NCI-H2196 treated with DMSO at 0.1 percent for 48 hours (cell line): ENCODE measurements around the gene TXNRD2.

Experiments used
- DNase-seq: peaks from one replicate; lab custom pipeline; 2025; ENCODE audit not compliant: unreplicated experiment; lab: John Stamatoyannopoulos, UW

Gene TXNRD2

GRCh38 chr22:19866665-19867009, 75.0 kb downstream of the TXNRD2 start:
- no peak for DNase-seq

- DNase-seq: no peak
Observed at GRCh38 chr22:19865141-19865829, 76.3 kb downstream of the TXNRD2 start.

GRCh38 chr22:19864538-19865106, 77.0 kb downstream of the TXNRD2 start:
- no peak for DNase-seq

GRCh38 chr22:19863571-19863970, 78.0 kb downstream of the TXNRD2 start:
- no peak for DNase-seq

GRCh38 chr22:19862619-19863246, 78.9 kb downstream of the TXNRD2 start:
- DNase-seq: no peak

GRCh38 chr22:19859861-19860510, 81.6 kb downstream of the TXNRD2 start:
- no peak for DNase-seq

GRCh38 chr22:19857382-19857781, 84.2 kb downstream of the TXNRD2 start:
- DNase-seq: no peak

GRCh38 chr22:19855504-19856409, 85.9 kb downstream of the TXNRD2 start:
- DNase-seq: peak; percentile 23

- DNase-seq: peak; percentile 76
Observed at GRCh38 chr22:19854778-19855503, 86.7 kb downstream of the TXNRD2 start, which contains the start of the genes GNB1L and RTL10. TSS of gene GNB1L (minus strand) at chr22:19854874. CDS start at chr22:19821355, 33,519 bp downstream. TSS of gene RTL10 (minus strand) at chr22:19854874. CDS start at chr22:19852261, 2,613 bp downstream.

GRCh38 chr22:19853879-19854777, 87.5 kb downstream of the TXNRD2 start:
- DNase-seq: no peak

- no peak for DNase-seq
Observed at GRCh38 chr22:19853058-19853878, 88.3 kb downstream of the TXNRD2 start.

GRCh38 chr22:19852177-19852781, 89.3 kb downstream of the TXNRD2 start:
- no peak for DNase-seq

- no peak for DNase-seq
Observed at GRCh38 chr22:19851291-19852176, 90.1 kb downstream of the TXNRD2 start.

- no peak for DNase-seq
Observed at GRCh38 chr22:19850763-19851109, 90.9 kb downstream of the TXNRD2 start.

GRCh38 chr22:19849835-19850762, 91.5 kb downstream of the TXNRD2 start:
- no peak for DNase-seq
